Body of pancreas (tissue), 4 donors: ENCODE measurements around the gene DENND2A.

ENCODE experiments used
- CTCF ChIP-seq, 7 experiments: fragments of 450-650 bp in 4 of 7; fragments of 200-600 bp in 3 of 7; sonication (generic) in 3 of 7; IDR thresholded peaks; one replicate each; pipeline ENCODE4 v1.5.1; 2016 to 2019; ENCODE audit warnings: antibody characterized with exemption in 7 of 7
- POLR2A ChIP-seq, 3 donors: fragments of 450-650 bp; IDR thresholded peaks; one replicate each; pipeline ENCODE4 v1.6.1; 2016; ENCODE audit warnings: antibody characterized with exemption in 3 of 3, mild to moderate bottlenecking in 2 of 3

- TF ChIP-seq CTCF (IDR thresholded peaks at IDR 0.05) (peak in 5 of 7 experiments; percentile 5 to 35 (median 21)), POLR2A (IDR thresholded peaks at IDR 0.05) (no peak)
These were observed 34.5 kb upstream of the DENND2A start for GRCh38 chr7:140674899-140675701.
